ENCODE data around the gene PLPP6. TPM values are rescaled to one million over a fixed set of nuclear protein-coding genes. Genes with fewer than 3 reads are reported as not detected.

Gene PLPP6
- total and polyA plus RNA-seq, 2 experiments from 2014 or later: 11.7 to 15.8 TPM

DNA sequence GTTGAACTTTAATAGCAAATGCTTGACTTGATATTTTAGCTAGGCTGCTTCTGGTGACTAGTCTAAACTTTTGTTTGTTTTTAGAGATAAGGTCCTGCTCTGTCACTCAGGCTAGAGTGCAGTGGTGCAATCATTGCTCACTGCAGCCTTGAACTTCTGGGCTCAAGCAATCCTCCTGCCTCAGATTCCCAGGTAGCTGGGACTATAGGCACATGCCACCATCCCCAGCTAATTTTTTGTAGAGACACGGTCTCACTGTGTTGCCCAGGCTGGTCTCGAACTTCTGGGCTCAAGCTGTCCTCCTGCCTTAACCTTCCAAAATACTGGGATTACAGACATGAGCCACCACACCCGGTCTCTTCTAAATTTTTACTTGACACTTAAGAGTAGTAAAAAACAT lies 38.0 kb downstream of the PLPP6 start:
- H3K36me3 ChIP-seq: peaks cover 46% of the 10 kb centered on the region
- no peaks in the 10 kb centered on the region for H3K4me1 ChIP-seq (ENCODE audit: low read depth)
- TF ChIP-seq, protein P1, sequence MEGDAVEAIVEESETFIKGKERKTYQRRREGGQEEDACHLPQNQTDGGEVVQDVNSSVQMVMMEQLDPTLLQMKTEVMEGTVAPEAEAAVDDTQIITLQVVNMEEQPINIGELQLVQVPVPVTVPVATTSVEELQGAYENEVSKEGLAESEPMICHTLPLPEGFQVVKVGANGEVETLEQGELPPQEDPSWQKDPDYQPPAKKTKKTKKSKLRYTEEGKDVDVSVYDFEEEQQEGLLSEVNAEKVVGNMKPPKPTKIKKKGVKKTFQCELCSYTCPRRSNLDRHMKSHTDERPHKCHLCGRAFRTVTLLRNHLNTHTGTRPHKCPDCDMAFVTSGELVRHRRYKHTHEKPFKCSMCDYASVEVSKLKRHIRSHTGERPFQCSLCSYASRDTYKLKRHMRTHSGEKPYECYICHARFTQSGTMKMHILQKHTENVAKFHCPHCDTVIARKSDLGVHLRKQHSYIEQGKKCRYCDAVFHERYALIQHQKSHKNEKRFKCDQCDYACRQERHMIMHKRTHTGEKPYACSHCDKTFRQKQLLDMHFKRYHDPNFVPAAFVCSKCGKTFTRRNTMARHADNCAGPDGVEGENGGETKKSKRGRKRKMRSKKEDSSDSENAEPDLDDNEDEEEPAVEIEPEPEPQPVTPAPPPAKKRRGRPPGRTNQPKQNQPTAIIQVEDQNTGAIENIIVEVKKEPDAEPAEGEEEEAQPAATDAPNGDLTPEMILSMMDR (IDR thresholded peaks at IDR 0.05; ENCODE audit: low read depth, low read length): no peak
- no peaks in the 10 kb centered on the region for H3K27me3 ChIP-seq
- no peak overlapping the region for H3K27ac ChIP-seq
- peak in 1 of 2 donors; percentile 34 for DNase-seq (ENCODE audit: low read depth in 1 of 2, low spot score in 1 of 2)
- H3K4me3 ChIP-seq: no peak overlapping the region
- no peaks in the 10 kb centered on the region for H3K9me3 ChIP-seq (ENCODE audit: low read depth)

DNA sequence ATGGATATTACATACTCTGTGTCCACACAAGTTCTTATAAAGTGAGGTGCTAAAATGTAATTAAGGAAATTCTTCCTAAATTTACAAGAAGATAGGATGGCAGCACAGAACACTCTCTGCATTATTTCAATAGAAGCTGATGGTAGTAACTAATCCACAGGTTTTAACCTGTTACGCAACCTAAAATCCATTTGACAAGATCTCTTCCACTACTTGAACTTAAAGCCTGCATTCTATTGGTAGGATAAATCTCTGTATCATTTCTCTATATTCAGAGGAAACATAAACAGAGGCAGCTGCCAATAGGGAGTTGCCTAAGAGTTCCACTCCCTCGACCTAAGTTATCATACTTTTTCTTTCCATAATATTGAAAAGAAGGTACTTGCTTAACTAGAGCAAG lies 38.8 kb downstream of the PLPP6 start:
- no peaks in the 10 kb centered on the region for H3K4me1 ChIP-seq (ENCODE audit: low read depth)
- TF ChIP-seq, protein P1 (IDR thresholded peaks at IDR 0.05; ENCODE audit: low read depth, low read length): no peak
- DNase-seq (ENCODE audit: low read depth in 1 of 2, low spot score in 1 of 2): no peak
- peaks cover 53% of the 10 kb centered on the region for H3K36me3 ChIP-seq
- H3K27ac ChIP-seq: no peak overlapping the region
- H3K27me3 ChIP-seq: no peaks in the 10 kb centered on the region
- no peaks in the 10 kb centered on the region for H3K9me3 ChIP-seq (ENCODE audit: low read depth)
- no peak overlapping the region for H3K4me3 ChIP-seq

DNA sequence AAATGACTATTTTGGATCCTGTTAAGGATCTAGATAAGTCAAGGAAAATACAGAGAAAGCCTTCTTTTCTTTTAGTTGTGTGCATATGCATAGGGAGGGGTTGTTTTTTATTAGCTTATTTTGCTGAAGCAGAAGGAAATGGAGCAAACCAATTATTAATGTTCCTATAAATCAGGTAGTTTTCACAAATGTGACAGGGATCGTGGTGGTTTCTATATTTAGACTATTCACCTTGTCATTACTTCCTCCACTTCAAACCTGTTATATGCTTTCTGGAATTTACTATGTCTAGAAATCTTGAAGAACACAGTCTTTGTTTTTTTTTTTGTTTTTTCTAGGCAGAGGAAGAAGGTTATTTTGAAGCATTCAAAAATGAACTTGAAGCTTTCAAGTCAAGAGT lies 39.4 kb downstream of the PLPP6 start:
- peaks cover 59% of the 10 kb centered on the region for H3K36me3 ChIP-seq
- no peaks in the 10 kb centered on the region for H3K4me1 ChIP-seq (ENCODE audit: low read depth)
- H3K27ac ChIP-seq: no peak overlapping the region
- TF ChIP-seq, protein P1 (IDR thresholded peaks at IDR 0.05; ENCODE audit: low read depth, low read length): no peak
- H3K9me3 ChIP-seq (ENCODE audit: low read depth): no peaks in the 10 kb centered on the region
- DNase-seq (ENCODE audit: low read depth in 1 of 2, low spot score in 1 of 2): no peak
- H3K27me3 ChIP-seq: no peaks in the 10 kb centered on the region
- H3K4me3 ChIP-seq: no peak overlapping the region

DNA sequence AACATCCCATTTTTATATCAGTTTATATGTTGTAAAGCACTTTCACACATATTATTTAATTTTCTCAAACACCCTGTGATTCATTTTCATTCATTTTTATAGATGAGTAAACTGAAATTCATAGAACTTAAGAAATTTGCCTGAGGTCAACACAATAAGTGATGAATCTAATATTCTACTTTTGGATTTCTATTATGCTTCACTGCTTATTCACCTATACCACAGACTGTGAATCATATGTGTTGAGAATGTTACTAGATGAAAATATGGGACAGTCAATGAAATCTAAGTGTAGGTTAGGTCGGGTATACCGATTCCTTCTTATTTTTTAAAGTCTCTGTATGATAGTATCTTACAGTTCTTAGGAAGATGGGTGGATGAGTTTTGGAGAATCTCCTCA lies 42.0 kb downstream of the PLPP6 start:
- Histone ChIP-seq H3K36me3 (peaks cover 53% of the 10 kb centered on the region), H3K9me3 (ENCODE audit: low read depth) (no peaks in the 10 kb centered on the region), H3K27ac (no peak overlapping the region), H3K4me3 (no peak overlapping the region), H3K27me3 (no peaks in the 10 kb centered on the region), H3K4me1 (ENCODE audit: low read depth) (no peaks in the 10 kb centered on the region)
- no peak for DNase-seq (ENCODE audit: low read depth in 1 of 2, low spot score in 1 of 2)
- TF ChIP-seq, protein P1 (IDR thresholded peaks at IDR 0.05; ENCODE audit: low read depth, low read length): no peak

DNA sequence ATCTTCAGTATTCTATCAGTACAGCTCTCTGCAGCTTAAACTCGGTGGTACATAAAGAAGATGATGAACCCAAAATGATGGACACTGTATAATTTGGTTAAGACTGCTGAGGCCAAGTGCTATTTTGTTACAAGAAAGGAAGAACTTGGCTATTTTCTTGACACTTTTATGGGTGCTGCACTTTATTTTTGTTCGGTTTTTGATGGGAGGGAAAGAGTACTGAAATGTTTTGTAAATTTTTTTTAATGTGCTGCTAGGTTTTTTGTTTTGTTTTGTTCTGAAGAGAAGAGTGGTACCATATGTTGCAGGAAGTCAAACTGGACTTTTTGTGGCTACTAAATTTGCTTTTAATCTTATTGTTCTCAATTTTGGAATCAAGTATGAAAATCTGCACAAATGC lies 43.9 kb downstream of the PLPP6 start:
- H3K4me3 ChIP-seq: no peak overlapping the region
- H3K27ac ChIP-seq: peak overlapping the region; percentile 28
- H3K27me3 ChIP-seq: no peaks in the 10 kb centered on the region
- no peaks in the 10 kb centered on the region for H3K9me3 ChIP-seq (ENCODE audit: low read depth)
- H3K36me3 ChIP-seq: peaks cover 50% of the 10 kb centered on the region
- H3K4me1 ChIP-seq (ENCODE audit: low read depth): no peaks in the 10 kb centered on the region
- DNase-seq (ENCODE audit: low read depth in 1 of 2, low spot score in 1 of 2): no peak
- TF ChIP-seq, protein P1 (IDR thresholded peaks at IDR 0.05; ENCODE audit: low read depth, low read length): no peak
